Breast epithelium (tissue), 3 donors: Measurements from ENCODE around the gene MARK3.

Source experiments
- POLR2A ChIP-seq: fragments of 450-650 bp; IDR thresholded peaks from one replicate; pipeline ENCODE4 v1.6.1; 2016; ENCODE audit warnings: antibody characterized with exemption, mild to moderate bottlenecking, moderate library complexity
- TF ChIP-seq, protein P1 (sequence below), 3 donors: fragments of 450-650 bp; IDR thresholded peaks; one replicate each; pipeline ENCODE4 v1.5.1; 2016 to 2017; ENCODE audit warnings: antibody characterized with exemption in 3 of 3, mild to moderate bottlenecking in 3 of 3, moderate library complexity in 3 of 3

DNA sequence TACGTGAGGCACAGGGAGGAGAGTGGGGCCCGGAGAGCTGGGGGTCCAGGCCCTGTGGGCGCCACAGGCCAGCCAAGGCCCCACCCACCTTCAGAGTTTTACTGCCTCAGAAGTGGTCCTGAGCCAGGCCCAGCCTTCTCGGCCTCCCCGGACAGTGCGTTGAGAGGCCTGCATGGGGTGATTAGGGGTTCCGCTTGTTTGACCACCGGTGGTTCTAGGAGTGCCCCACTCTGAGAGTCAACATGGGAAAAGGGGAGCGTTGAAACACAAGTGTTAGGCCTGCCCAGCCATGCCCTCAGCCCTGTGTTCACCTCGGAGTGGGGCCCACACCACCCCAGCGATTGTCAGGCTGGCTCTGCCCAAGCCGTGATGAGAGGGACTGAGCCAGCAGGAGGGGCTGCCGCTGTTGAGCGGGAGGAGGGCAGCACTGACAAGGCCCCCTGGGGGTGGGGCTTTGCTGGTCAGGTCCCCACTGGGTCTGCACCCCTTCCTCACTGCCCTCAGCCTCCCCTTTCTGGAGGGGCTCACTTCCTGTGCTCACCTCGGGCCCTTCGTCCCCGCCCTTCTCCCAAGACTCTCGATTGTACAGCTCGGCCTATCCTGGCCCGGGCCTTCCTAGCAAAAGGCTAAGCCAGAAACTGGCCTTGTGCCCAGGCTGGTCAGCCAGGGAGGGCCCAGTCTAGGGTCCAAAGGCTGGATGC, 132.7 kb downstream of the MARK3 start:
- TF ChIP-seq, protein P1, sequence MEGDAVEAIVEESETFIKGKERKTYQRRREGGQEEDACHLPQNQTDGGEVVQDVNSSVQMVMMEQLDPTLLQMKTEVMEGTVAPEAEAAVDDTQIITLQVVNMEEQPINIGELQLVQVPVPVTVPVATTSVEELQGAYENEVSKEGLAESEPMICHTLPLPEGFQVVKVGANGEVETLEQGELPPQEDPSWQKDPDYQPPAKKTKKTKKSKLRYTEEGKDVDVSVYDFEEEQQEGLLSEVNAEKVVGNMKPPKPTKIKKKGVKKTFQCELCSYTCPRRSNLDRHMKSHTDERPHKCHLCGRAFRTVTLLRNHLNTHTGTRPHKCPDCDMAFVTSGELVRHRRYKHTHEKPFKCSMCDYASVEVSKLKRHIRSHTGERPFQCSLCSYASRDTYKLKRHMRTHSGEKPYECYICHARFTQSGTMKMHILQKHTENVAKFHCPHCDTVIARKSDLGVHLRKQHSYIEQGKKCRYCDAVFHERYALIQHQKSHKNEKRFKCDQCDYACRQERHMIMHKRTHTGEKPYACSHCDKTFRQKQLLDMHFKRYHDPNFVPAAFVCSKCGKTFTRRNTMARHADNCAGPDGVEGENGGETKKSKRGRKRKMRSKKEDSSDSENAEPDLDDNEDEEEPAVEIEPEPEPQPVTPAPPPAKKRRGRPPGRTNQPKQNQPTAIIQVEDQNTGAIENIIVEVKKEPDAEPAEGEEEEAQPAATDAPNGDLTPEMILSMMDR (IDR thresholded peaks at IDR 0.05), result no peak
- TF ChIP-seq POLR2A, result no peak
